Astrocyte of the cerebellum (primary cell): Measurements from ENCODE around the gene ZNF568.

Experiments
- DNase-seq: peaks from one replicate; pipeline ENCODE4 v3.0.0-alpha.2; 2011; ENCODE audit warnings: low read depth
- H3K4me3 ChIP-seq: 2 replicates; pipeline ENCODE4 v1.5.1; 2011; ENCODE audit warnings: mild to moderate bottlenecking, low read depth, low read length, moderate library complexity
- in situ Hi-C: cut with HindIII; loops from 2 replicates; pipeline ENCODE4 v1.10.0; 2017; ENCODE audit warnings: low sequenced_read_pairs
- TF ChIP-seq, protein P1 (sequence below): IDR thresholded peaks from 2 replicates; pipeline ENCODE4 v1.5.1; 2012; ENCODE audit warnings: low read length, low read depth, moderate library complexity, mild to moderate bottlenecking; ENCODE audit errors: missing control alignments

ZNF568 gene

DNA sequence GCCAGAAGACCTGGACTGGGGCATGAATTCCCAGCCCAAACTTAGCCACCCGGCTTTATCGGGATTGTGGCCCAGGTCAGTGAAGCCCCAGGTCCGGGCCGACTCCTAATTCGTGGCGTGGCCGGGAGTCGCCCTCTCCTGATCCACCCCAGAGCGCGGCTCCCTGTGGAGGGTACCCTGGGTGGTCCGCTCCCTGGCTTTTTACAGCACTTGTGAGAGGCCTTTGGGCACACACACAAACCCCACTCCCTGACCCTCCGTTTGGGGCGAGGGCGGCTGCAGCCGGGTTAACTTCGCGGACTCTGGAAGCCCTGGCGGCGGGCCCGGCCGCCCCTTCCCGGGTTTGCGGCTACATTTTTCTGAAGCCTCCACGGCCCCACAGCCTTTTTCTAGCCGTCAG is 56.4 kb downstream of the ZNF568 start:
- DNase-seq: no peak
- in situ Hi-C loops: no loop called here
- peak overlapping the region; percentile 58 for H3K4me3 ChIP-seq
- TF ChIP-seq, protein P1, sequence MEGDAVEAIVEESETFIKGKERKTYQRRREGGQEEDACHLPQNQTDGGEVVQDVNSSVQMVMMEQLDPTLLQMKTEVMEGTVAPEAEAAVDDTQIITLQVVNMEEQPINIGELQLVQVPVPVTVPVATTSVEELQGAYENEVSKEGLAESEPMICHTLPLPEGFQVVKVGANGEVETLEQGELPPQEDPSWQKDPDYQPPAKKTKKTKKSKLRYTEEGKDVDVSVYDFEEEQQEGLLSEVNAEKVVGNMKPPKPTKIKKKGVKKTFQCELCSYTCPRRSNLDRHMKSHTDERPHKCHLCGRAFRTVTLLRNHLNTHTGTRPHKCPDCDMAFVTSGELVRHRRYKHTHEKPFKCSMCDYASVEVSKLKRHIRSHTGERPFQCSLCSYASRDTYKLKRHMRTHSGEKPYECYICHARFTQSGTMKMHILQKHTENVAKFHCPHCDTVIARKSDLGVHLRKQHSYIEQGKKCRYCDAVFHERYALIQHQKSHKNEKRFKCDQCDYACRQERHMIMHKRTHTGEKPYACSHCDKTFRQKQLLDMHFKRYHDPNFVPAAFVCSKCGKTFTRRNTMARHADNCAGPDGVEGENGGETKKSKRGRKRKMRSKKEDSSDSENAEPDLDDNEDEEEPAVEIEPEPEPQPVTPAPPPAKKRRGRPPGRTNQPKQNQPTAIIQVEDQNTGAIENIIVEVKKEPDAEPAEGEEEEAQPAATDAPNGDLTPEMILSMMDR: no peak

- in situ Hi-C loops: no loop called here
- H3K4me3 ChIP-seq: peak overlapping the region; percentile 58
- DNase-seq: peak; percentile 23
- TF ChIP-seq, protein P1: peak; percentile 92
Measured at GRCh38 chr19:36973021-36973843, 57.1 kb downstream of the ZNF568 start.

- peak overlapping the region; percentile 58 for H3K4me3 ChIP-seq
- TF ChIP-seq, protein P1: no peak
- in situ Hi-C loops: no loop called here
- no peak for DNase-seq
Measured at GRCh38 chr19:36973844-36974195, 57.7 kb downstream of the ZNF568 start.

GRCh38 chr19:36986131-36986530 is 70.0 kb downstream of the ZNF568 start:
- in situ Hi-C loops: no loop called here
- no peak for DNase-seq
- no peak overlapping the region for H3K4me3 ChIP-seq
- TF ChIP-seq, protein P1: no peak

DNA sequence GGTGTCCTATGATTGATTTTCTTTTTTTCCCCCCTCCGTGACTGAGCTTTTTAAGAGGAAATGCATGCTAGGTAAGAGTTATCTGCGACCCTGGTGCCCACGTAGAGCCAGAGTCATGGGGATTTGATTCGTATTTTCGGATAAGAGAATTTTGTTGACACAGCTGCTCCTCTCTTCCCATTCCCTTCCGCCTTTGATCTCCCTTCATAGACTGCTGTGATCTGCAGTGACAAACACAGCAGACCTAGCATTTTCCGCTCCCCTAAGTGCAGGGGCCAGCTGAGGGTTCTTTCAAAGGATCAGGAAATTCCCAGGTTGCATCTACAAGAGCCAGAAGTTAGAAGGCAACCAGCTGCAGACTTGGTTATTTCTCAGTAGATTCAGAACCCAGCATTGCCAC is 70.5 kb downstream of the ZNF568 start:
- TF ChIP-seq, protein P1: no peak
- no peak overlapping the region for H3K4me3 ChIP-seq
- in situ Hi-C loops: no loop called here
- no peak for DNase-seq

GRCh38 chr19:36987091-36987490 is 71.0 kb downstream of the ZNF568 start:
- H3K4me3 ChIP-seq: no peak overlapping the region
- in situ Hi-C loops: no loop called here
- TF ChIP-seq, protein P1: no peak
- no peak for DNase-seq
